ENCODE results near the gene KRTAP4-12.
"Not testable (repeated sequence)": the region's sequence is repeated elsewhere in the genome, so short reads cannot be mapped to it uniquely, and the experiment has no call there.

KRTAP4-12 gene

GRCh38 chr17:41123991-41124371, at the start of gene KRTAP4-12:
KRTAP4-12 (minus strand) TSS chr17:41124182; CDS start chr17:41124122, 60 bp downstream.
- in situ Hi-C loops (cut with MboI; ENCODE audit: low sequenced_read_pairs): not testable (repeated sequence)

- in situ Hi-C loops (cut with MboI; ENCODE audit: low sequenced_read_pairs): no loop called here
Observed at GRCh38 chr17:41171886-41172285, 47.9 kb upstream of the KRTAP4-12 start.

GRCh38 chr17:41168121-41168520, 44.1 kb upstream of the KRTAP4-12 start, which contains the start of gene KRTAP4-3:
KRTAP4-3 (minus strand) TSS chr17:41168221; CDS start chr17:41168172, 49 bp downstream.
- in situ Hi-C loops (cut with MboI; ENCODE audit: low sequenced_read_pairs): no loop called here

- in situ Hi-C loops (cut with MboI; ENCODE audit: low sequenced_read_pairs): no loop called here
Observed at GRCh38 chr17:41167561-41167960, 43.6 kb upstream of the KRTAP4-12 start.

- in situ Hi-C loops (cut with MboI; ENCODE audit: low sequenced_read_pairs): no loop called here
Observed at GRCh38 chr17:41163828-41164227, 39.8 kb upstream of the KRTAP4-12 start.

- in situ Hi-C loops (cut with MboI; ENCODE audit: low sequenced_read_pairs): no loop called here
Observed at GRCh38 chr17:41160648-41161047, 36.7 kb upstream of the KRTAP4-12 start, which contains the start of gene KRTAP4-4. KRTAP4-4 (minus strand) TSS chr17:41160748; CDS start chr17:41160691, 57 bp downstream.

- in situ Hi-C loops (cut with MboI; ENCODE audit: low sequenced_read_pairs): not testable (repeated sequence)
Observed at GRCh38 chr17:41160190-41160589, 36.2 kb upstream of the KRTAP4-12 start.

- in situ Hi-C loops (cut with MboI; ENCODE audit: low sequenced_read_pairs): no loop called here
Observed at GRCh38 chr17:41153856-41154255, 29.9 kb upstream of the KRTAP4-12 start.

GRCh38 chr17:41151525-41151924, 27.5 kb upstream of the KRTAP4-12 start:
- in situ Hi-C loops (cut with MboI; ENCODE audit: low sequenced_read_pairs): no loop called here

GRCh38 chr17:41150026-41150425, 26.0 kb upstream of the KRTAP4-12 start:
- in situ Hi-C loops (cut with MboI; ENCODE audit: low sequenced_read_pairs): no loop called here

- in situ Hi-C loops (cut with MboI; ENCODE audit: low sequenced_read_pairs): no loop called here
Observed at GRCh38 chr17:41149652-41149985, 25.6 kb upstream of the KRTAP4-12 start, which contains the start of gene KRTAP4-5. KRTAP4-5 (minus strand) TSS chr17:41149825; CDS start chr17:41149767, 58 bp downstream.

GRCh38 chr17:41148971-41149651, 25.1 kb upstream of the KRTAP4-12 start:
- in situ Hi-C loops (cut with MboI; ENCODE audit: low sequenced_read_pairs): not testable (repeated sequence)

GRCh38 chr17:41147531-41148204, 23.7 kb upstream of the KRTAP4-12 start:
- in situ Hi-C loops (cut with MboI; ENCODE audit: low sequenced_read_pairs): no loop called here

- in situ Hi-C loops (cut with MboI; ENCODE audit: low sequenced_read_pairs): no loop called here
Observed at GRCh38 chr17:41145261-41145660, 21.3 kb upstream of the KRTAP4-12 start.

- in situ Hi-C loops (cut with MboI; ENCODE audit: low sequenced_read_pairs): no loop called here
Observed at GRCh38 chr17:41144846-41145245, 20.9 kb upstream of the KRTAP4-12 start.

GRCh38 chr17:41141361-41141760, 17.4 kb upstream of the KRTAP4-12 start:
- in situ Hi-C loops (cut with MboI; ENCODE audit: low sequenced_read_pairs): no loop called here

GRCh38 chr17:41140360-41141131, 16.6 kb upstream of the KRTAP4-12 start, which contains the start of gene KRTAP4-6:
KRTAP4-6 (minus strand) TSS chr17:41140544; CDS start chr17:41140487, 57 bp downstream.
- in situ Hi-C loops (cut with MboI; ENCODE audit: low sequenced_read_pairs): no loop called here

GRCh38 chr17:41139865-41140264, 15.9 kb upstream of the KRTAP4-12 start:
- in situ Hi-C loops (cut with MboI; ENCODE audit: low sequenced_read_pairs): not testable (repeated sequence)

GRCh38 chr17:41133880-41134735, 10.1 kb upstream of the KRTAP4-12 start:
- in situ Hi-C loops (cut with MboI; ENCODE audit: low sequenced_read_pairs): no loop called here

- in situ Hi-C loops (cut with MboI; ENCODE audit: low sequenced_read_pairs): no loop called here
Observed at GRCh38 chr17:41131979-41132378, 8.0 kb upstream of the KRTAP4-12 start.

Data from HL-60/S4 treated with retinoic acid at 250 ng/mL for 4 days and 3 days (cell line).